HG03342 (cell line): ENCODE results near the gene SLC16A7.
"Not testable (repeated sequence)": the region's sequence is repeated elsewhere in the genome, so short reads cannot be mapped to it uniquely, and the experiment has no call there.

Experiments used
- ATAC-seq: cut with Tn5 transposase; IDR thresholded peaks from one replicate; pipeline ENCODE4 v1.9.1; 2021; ENCODE audit warnings: mild to moderate bottlenecking, moderate library complexity; ENCODE audit not compliant: unreplicated experiment

SLC16A7 gene, protein sequence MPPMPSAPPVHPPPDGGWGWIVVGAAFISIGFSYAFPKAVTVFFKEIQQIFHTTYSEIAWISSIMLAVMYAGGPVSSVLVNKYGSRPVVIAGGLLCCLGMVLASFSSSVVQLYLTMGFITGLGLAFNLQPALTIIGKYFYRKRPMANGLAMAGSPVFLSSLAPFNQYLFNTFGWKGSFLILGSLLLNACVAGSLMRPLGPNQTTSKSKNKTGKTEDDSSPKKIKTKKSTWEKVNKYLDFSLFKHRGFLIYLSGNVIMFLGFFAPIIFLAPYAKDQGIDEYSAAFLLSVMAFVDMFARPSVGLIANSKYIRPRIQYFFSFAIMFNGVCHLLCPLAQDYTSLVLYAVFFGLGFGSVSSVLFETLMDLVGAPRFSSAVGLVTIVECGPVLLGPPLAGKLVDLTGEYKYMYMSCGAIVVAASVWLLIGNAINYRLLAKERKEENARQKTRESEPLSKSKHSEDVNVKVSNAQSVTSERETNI

DNA sequence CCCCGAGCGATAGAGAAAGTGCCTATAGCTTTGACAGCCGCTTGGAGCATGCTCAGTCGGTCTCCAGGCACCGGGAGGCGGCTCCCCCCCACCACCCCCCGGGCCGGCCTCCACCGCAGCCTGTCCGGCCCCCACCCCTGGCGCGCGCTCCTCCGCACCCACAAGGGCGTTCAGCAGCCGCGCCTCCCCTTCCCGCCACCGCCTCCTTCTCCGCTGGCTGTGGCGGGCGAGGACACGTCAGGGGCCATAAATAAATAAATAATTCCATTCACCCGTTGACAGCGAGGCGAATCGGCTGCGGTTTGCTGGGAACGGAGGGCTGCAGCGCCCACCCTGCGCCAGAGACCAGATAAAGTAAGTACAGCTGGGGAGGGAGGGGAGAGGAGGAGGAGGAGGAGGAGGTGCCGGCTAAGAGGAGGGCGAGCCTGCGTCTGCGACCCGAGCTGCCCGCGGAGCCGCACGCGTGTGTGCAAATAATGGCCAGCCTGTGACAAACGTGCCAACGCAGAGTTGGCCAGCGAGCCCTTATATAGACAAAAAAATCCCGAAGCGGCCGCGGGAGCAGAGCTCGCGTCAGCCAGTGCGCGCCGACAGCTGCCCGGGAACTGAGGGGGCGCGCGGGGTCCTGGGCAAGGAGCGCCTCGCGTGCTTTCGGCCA is at the start of gene SLC16A7:
TSS of gene SLC16A7 (plus strand) at position 147 of the 658 bp plus-strand sequence. CDS start 108,773 bp downstream, outside the sequence.
- ATAC-seq, result peak; percentile 68

DNA sequence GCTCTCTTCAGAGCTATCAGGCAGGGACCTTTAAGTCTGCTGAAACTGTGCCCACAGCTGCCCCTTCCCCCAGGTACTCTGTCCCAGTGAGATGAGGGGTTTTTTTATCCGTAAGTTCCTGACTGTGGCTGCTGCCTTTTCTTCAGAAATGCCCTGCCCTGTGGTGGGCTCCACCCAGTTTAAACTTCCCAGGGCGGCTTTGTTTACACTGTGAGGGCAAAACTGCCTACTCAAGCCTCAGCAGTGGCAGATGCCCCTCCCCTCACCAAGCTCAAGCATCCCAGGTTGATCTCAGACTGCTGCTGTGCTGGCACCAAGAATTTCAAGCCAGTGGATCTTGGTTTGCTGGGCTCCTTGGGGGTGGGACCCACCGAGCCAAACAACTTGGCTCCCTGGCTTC is 46.9 kb upstream of the SLC16A7 start:
- no peak for ATAC-seq

DNA sequence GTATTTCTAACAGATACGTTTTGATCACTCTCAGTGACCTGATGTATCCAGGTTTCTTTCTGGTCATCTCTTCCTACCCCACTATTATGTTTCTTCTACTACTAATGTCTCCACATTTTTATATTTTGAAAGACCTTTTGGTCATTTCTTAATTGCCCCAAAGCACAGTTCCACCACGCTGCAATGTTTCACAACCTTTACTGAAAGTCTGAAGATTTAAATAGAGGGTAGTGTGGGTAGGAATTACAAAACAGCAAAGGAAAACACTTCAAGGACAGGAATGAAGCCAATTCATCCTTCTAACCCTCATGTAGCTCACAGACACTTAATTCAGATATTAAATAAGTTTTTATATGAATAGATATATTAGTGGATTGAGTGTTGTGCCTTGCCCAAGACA is 36.1 kb upstream of the SLC16A7 start:
- no peak for ATAC-seq

DNA sequence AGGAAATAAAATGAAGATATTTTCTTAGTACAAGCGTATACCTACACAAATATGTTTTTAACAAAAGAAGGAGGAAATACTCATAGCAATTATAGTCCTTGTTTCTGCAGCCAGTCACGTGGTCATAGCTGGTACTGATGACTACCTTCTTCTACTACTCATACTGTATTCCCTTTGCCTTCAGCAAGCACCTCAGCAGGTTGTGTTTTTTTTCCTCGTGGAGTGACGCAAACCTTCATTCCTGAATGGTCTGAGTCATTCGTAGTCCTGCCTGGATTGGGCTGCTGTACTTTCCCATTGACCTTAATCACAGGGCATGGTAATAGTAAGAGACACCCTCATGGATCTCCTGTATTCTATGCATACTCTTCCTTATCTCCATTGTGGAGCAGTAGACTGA is 25.7 kb upstream of the SLC16A7 start:
- ATAC-seq, result no peak

DNA sequence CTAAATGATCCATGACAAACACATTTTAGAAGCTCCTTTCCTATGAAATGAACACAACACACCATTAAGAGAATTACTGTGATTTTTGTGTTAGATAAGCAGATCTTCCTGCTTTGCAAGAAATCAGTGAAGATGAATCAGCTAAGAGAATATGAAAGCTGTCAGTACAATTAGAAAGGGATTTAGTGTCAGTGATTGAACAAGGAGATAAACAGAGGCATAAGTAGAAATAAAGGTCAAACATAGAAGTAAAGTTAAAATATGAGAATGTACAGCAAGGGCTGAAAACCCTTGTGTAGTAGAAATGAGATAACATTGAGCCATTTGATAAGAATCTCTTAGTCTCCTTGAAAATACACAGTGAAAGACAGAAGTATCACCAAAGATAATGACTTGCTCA is 21.4 kb upstream of the SLC16A7 start:
- no peak for ATAC-seq

DNA sequence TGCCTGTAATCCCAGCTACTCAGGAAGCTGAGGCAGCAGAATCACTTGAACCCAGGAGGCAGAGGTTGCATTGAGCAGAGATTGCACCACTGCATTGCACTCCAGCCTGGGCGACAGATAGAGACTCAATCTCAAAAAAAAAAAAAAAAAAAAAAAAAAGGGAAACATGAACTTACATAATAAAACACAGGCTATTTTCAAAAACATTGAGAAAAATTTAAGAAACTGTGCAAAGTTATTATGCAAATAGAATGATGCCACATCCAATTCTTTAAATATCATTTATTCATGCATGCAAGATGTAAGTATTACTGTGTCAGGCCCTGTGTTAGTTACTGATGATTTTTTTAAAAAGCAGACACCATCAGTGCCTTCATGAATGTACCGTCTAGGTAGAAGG is 20.0 kb upstream of the SLC16A7 start:
- no peak for ATAC-seq

DNA sequence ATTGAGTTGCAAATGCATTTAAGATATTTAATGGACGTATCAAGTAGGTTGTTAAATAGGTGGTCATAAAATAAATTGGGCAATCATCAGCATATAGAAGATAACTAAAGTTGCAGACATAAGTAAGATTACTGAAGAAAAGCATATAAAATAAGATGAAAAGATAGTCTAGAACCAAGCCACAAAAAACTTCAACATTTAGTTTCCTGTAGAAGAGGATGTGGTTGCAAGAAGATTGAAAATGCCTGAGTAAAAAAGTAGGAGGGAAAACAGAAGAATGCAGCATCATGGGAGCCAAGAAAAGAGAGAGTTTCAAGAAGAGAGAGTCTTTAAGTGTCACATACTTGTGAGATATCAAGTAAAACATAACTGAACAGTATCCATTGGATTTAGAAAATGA is 17.6 kb upstream of the SLC16A7 start:
- no peak for ATAC-seq

DNA sequence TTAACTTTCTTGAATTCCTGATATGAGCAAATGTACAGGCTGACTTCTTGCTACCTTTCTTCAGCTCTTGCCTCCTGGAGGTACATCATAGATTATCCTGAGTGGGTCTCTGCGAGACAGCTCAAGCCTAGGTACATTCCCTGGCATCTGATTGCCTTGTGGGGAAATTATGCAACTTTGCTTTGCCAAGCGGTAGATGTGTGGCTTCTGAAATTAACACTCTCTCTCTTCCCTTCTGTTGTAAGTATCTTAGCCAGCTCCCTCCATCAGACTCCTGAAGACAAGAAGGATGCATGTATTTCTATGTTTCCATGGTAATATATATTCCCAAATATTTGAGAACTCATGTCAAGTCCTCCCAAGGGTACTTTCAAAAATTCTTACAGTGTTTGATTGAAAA is 16.2 kb upstream of the SLC16A7 start:
- ATAC-seq, result no peak

DNA sequence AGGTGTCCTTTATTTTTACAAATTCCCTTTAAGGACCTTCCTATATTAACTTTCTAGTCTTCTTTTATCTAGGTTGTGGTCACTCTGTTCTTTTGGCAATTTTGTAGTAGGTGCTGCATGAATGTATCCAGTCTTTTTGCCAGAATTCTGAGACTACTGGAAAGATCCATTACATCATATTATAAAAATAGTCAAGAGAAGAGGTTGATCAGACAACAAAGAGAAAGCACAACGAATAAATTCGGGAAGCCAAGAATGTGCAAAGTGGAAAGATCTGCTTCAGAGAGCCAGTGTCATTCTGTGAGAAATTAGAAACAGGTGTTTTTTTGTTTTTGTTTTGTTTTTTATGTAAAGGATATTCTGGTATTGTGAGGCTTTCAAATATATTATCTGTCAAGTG is 15.8 kb upstream of the SLC16A7 start:
- ATAC-seq, result no peak

DNA sequence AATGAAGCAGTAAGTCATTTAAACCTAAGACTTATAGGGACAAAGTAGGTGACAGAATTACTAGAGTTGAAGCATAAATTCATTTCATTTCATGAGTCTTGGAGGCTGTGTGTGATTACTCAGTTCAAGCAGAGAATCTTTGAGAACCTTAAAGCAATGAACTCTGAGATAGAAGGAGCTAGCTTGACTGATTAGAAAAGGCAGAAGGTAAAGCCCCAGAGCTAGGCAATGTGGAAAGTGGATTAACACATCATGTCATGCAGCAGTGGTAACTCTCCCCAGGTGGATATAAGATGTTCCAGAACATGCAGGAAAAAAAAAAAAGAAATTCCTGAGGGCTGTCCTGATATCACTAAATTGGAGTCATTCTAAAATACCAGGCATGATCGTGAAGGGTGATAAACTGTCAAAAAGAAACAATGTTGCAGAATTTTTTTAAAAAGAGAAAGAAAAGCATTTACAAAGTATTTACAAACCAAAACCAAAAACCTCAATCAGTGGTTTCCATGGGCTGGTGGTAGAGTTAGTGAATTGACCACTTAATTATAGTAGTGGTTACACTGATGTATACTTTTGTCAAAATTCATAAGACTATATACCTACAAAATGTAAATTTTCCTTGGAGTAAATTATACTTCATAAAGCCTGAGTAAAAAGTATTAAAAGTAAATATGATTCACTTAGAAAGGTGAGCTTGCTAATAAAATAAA is 12.7 kb upstream of the SLC16A7 start:
- no peak for ATAC-seq

DNA sequence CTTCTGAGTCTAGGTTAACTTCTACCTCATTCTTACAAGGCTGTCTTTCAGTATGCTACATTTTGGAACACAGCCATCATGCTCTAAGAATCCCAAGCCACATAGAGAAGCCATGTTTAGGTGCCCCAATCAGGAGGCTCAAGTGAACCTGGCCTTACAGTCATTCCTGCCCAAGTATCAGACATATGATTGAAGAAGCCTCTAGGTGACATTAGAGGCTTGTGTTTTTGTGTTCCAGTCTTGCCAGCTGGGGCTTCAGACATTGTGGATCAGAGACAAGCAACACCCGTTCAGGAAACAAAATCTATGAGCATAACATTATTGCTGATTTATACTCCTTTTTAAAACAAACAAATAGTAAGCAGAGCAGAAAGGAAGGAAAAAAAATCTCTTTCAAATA is 8.1 kb upstream of the SLC16A7 start:
- ATAC-seq, result no peak

DNA sequence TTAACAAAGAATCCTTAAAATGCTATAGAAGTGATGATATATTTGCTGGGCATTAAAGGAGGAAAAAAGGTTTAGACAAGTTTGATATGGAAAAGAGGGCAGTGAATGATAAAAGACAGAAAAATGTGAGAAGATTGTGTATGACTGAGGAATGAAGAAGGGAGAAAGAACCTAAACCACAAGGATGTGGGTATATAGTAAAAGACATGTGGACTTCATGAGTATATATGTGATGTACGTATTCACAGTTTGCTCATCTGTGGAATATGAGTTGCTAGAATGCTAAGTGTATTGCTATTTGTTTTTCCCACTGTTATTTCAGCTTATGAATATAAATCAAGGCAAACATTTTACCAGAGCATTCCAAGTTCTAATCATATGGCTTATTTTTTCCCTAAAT is 2.1 kb upstream of the SLC16A7 start:
- no peak for ATAC-seq

DNA sequence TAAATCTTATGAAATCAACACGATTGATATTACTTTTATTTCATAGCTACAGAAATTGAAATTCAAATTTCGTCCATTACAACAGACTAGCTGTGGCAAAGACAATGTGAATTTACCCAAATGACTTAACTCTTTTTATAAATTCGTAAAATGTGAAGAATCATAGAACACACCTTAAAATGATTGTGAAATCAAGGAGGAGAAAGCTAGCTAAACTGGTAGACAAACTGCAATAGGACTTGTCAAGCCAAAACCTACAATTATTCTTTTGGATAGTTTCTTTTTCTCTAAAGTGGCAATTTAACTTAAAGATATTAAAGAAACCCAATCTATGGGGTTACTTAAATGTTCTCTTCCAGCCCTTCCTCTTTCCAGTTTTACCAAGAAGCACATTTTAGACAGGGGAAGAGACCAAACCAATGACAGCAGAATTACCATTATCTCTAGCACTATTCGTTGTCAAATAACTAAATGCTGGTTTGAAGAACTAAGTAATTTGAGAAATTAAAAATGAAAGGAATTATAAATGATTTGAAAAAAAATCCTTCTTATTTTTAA is 807 bp upstream of the SLC16A7 start:
- ATAC-seq, result no peak

DNA sequence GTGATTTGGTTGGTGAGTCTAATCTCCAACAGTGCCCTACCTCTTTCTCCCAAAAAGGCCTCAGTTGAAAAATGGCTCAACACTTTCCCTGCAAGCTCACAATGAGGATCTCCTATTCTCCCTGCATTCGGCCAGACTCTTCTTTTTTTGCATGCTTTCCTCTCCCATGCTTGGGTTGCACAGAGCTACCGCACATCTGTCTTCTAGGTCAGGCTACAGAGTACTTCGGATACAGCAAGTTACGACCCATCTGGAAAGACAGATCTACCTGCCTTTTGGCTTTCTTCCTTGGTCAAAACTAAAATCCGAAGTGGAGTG is 305 bp upstream of the SLC16A7 start:
- ATAC-seq, result no peak

DNA sequence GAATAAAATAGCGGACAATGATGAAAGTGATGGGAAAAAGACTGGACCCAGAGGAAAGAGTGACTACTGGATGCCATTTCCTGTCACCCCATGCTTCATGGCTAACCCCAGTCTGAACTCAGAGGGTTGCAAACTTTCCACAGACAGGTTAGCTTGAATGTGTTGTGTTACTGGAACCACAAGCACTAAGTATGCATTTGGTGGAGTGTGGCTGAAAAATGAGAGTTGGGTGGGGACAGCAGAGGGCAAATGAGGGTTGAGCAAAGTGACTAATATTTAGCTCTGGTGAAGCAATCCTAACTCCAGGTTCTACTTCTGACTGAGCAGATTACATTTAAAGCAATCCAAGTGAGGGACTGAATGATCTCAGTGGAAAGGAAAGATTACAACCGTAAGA is 1.6 kb downstream of the SLC16A7 start:
- peak; percentile 46 for ATAC-seq

DNA sequence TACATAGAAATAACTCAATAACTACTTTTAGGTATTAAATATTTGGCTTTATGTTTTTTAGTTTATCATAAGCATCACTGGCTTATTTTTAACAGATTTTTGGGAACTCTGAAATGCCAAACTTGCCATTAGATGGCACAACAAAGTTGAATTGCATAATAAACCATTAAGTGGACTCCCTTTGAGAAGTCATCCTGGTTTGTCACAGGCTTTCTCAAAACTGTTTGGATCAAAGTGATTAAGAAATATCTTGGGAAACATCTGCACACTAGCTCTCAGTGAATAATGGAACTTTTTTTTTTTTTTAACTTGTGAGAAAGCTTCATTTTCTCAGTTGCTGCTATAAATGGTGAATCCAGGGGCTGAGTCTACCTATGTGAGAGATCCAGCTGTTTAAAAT is 4.3 kb downstream of the SLC16A7 start:
- ATAC-seq, result no peak

DNA sequence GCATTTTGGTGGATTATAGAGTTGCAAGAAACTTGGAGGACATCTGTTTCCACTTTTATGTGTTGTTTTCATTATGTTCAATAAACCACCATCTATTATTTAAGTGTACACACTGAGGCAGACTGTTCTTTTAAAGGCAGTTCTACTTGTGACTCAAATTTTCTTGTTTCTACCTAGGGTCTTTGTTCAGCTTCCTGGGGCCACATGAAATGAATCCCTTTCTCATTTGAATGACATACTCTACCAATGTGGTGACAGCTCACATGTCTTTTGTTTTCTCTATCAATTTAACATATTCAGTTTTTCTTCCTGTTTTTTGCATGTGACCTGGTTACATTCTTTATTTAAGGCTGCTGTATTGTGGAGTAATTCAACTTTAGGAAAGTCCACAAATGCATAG is 7.9 kb downstream of the SLC16A7 start:
- no peak for ATAC-seq

DNA sequence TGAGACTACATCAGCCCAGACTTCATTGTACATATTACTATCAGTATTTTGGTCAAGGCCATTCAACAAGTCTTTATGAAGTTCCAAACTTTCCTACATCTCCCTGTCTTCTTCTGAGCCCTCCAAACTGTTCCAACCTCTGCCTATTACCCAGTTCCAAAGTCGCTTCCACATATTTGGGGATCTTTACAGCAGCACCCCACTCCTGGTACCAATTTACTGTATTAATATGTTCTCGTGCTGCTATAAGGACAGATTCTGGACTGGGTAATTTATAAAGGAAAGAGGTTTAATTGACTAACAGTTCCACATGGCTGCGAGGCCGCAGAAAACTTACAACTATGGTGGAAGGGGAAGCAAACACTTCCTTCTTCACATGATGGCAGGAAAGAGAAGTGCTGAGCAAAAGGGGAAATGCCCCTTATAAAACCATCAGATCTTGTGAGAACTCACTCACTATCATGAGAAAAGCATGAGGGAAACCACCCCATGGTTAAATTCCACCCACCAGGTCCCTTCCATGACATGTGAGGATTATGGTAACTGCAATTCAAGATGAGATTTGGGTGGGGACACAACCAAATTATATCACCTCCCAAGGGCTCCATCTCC is 17.1 kb downstream of the SLC16A7 start:
- ATAC-seq, result not testable (repeated sequence)

DNA sequence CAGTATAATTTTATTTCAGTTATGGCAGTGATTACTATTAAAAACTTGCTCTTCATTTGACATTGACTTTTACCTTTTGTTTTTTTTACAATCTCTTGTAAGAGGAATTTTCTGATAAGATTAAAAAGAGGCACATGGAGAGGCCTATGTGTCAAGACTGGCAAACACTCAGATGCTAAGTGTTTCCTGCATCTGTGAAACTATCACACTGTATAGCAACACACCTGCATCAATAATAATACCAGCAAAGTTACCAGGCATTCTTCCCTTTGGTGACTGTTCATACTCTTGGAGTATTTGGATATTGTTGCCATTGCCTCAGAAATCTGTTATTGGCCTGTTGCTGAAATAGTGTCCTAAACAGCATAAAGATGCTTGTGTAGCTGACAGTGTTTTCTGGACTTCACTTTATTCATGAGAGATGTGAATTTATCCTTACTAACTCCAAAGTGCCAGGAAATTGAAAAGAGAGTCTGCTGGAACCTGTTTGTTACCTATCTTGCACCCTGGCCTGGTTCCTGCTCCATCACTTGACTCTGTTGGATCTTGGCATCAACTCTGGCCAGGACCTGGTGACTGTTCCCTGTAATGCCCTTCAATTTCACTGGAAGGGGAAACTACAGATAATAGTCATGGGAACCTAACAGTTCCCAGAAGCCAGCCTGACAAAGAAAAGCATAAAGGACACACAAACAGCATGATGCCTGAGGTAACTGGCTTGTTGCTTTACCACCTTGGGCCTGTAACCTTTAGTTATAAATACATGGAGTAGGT is 19.8 kb downstream of the SLC16A7 start:
- ATAC-seq, result no peak

DNA sequence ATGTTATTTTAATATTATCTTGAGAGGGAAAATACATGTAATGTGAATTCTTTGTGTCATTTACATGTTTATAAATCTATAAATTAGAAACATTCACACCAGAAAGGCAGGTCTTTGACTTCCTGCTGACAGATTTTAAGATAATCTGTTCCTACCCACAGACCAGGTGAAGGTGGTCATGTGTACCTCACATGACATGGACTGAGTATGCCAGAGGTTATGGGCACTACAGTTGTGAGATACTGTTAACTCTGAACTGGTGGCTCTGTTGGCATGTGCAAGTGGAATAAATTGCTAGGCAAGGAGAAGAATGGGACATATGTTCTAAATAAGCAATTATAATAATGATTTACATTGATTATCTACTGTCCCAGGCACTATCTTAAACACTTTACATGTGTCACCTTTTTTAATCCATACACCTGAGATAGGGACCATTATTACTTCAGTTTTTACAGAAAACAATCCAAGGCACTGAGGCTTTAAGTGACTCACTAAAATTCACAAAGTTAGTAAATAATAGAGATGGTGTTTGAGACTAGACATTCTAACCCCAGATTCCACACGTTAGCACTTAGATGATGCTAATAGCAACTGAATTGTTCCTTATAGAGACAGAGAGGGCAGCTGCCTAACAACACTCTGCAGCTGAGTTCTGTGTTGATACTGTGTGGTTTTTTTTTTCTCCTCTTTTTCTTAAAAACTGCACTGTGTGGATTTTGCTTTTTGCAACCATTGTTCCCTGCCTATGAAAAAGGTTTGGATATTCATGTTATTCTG is 23.8 kb downstream of the SLC16A7 start:
- ATAC-seq, result peak; percentile 41
